ENCODE data around the gene ZBTB39. TPM values are rescaled to one million over a fixed set of nuclear protein-coding genes. Genes with fewer than 3 reads are reported as not detected.
"Not testable (repeated sequence)": the region's sequence is repeated elsewhere in the genome, so short reads cannot be mapped to it uniquely, and the experiment has no call there.

The ZBTB39 gene
- 1 to 10 TPM; 6.5 to 6.8 TPM for total RNA-seq
- 1 to 10 TPM; 1.5 to 2.1 TPM for polyA plus RNA-seq
- long read RNA-seq, donor 1, full-length matches to known transcripts: 39 of 46 reads
- long read RNA-seq, donor 1, partial matches to known transcripts: 0 of 46 reads
- long read RNA-seq, donor 1, other reads (novel, unspliced or antisense): 7 of 46 reads
- long read RNA-seq, donor 2, full-length matches to known transcripts: 1 of 2 reads
- long read RNA-seq, donor 2, partial matches to known transcripts: 0 of 2 reads
- long read RNA-seq, donor 2, other reads (novel, unspliced or antisense): 1 of 2 reads

DNA sequence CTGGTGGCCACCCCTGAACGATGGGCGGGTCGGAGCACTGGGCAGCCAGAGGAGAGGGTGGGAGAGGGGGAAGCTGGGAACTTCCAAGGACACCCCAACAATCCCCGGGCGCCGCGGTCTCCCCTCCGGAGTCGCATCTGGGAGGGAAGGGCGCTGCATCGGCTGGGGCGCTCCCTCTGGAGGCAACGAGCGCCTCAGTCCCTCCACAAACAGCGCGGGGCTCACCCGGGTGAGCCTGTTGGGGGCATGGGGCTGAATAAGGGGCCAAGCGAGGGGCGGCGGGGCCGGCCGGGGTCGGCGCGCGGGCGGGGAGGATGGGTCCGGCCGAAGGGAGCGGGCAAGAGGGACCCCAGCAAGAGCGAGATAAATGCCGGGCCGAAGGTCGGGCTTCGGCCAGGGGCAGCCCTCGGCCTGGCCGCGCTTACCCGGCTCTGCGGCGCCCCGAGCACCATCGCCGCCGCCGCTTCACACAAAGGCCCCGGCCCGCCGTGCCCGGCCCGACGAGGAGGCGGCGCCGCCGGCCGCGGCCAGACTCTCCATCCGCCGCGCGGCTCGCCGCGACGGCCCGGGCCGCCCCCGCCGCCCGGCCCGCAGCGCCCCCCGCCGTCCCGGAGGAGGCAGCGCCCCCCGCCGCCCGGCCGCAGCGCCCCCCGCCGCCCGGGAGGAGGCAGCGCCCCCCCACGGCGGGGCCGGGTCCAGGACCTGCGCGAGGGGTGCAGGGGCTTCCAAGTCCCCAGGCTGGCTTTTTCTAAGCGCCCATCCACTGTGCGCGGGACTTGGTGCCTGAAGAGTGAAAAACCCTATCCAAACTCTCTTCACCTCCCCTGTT is at the start of gene ZBTB39:
Gene ZBTB39 (minus strand): TSS at position 567 of the 829 bp plus-strand sequence. CDS start 1,629 bp downstream, outside the sequence.
- WGBS, 2 donors: 0 to 1% methylated on average over 56 to 94 of the region's 94 CpGs
- H3K9me3 ChIP-seq (ENCODE audit: control insufficient read depth, low read length): no peaks in the 10 kb centered on the region

GRCh38 chr12:57055824-57056223 is 49.5 kb upstream of the ZBTB39 start:
- H3K4me3 ChIP-seq (ENCODE audit: low read length in 2 of 2): no peak overlapping the region
- no peak for ATAC-seq (ENCODE audit: low FRiP score)
- intact Hi-C loops (cut with DNase I): no loop called here
- no peak overlapping the region for H3K27ac ChIP-seq (ENCODE audit: low read depth in 1 of 2, low read length in 2 of 2)
- no peak for DNase-seq
- no peaks in the 10 kb centered on the region for H3K4me1 ChIP-seq (ENCODE audit: control insufficient read depth in 1 of 2, insufficient read depth in 2 of 2, low read length in 2 of 2)
- no peaks in the 10 kb centered on the region for H3K27me3 ChIP-seq (ENCODE audit: control insufficient read depth in 1 of 2, insufficient read depth in 2 of 2, low read length in 1 of 2)
- WGBS, 2 donors: 54 to 58% methylated on average over 3 of the region's 3 CpGs
- peaks cover 9 to 10% of the 10 kb centered on the region in 2 donors for H3K36me3 ChIP-seq (ENCODE audit: control insufficient read depth in 1 of 2, insufficient read depth in 2 of 2, low read length in 1 of 2)
- no peaks in the 10 kb centered on the region for H3K9me3 ChIP-seq (ENCODE audit: control insufficient read depth, low read length)

More for the DNA sequence above, at the start of gene ZBTB39:
- Histone ChIP-seq H3K27me3 (ENCODE audit: control insufficient read depth in 1 of 2, insufficient read depth in 2 of 2, low read length in 1 of 2) (no peaks in the 10 kb centered on the region), H3K36me3 (ENCODE audit: control insufficient read depth in 1 of 2, insufficient read depth in 2 of 2, low read length in 1 of 2) (peaks cover 0 to 3% of the 10 kb centered on the region in 2 donors), H3K27ac (ENCODE audit: low read depth in 1 of 2, low read length in 2 of 2) (peak within 1 kb of the TSS in 1 of 2 donors; percentile 8), H3K4me1 (ENCODE audit: control insufficient read depth in 1 of 2, insufficient read depth in 2 of 2, low read length in 2 of 2) (no peaks in the 10 kb centered on the region), H3K4me3 (ENCODE audit: low read length in 2 of 2) (peak within 1 kb of the TSS; percentile 83 to 96)
- intact Hi-C loops (cut with DNase I): loop anchor here in 1 of 2 donors (5.0 kb wide), 2 partner anchors 56 to 106 kb away; partner anchors contain the start of gene STAT6
- ATAC-seq (ENCODE audit: low FRiP score) (peak; percentile 80), DNase-seq (peak; percentile 62 to 86)

GRCh38 chr12:57053901-57054300 is 47.6 kb upstream of the ZBTB39 start:
- H3K36me3 ChIP-seq (ENCODE audit: control insufficient read depth in 1 of 2, insufficient read depth in 2 of 2, low read length in 1 of 2); H3K27ac ChIP-seq (ENCODE audit: low read depth in 1 of 2, low read length in 2 of 2); H3K4me1 ChIP-seq (ENCODE audit: control insufficient read depth in 1 of 2, insufficient read depth in 2 of 2, low read length in 2 of 2); DNase-seq; H3K9me3 ChIP-seq (ENCODE audit: control insufficient read depth, low read length); H3K4me3 ChIP-seq (ENCODE audit: low read length in 2 of 2); intact Hi-C loops (cut with DNase I); H3K27me3 ChIP-seq (ENCODE audit: control insufficient read depth in 1 of 2, insufficient read depth in 2 of 2, low read length in 1 of 2); ATAC-seq (ENCODE audit: low FRiP score): not testable (repeated sequence)
- 92 to 97% methylated on average over 4 of the region's 4 CpGs for WGBS, 2 donors

GRCh38 chr12:57053146-57053545 is 46.8 kb upstream of the ZBTB39 start:
- intact Hi-C loops (cut with DNase I); DNase-seq; H3K27me3 ChIP-seq (ENCODE audit: control insufficient read depth in 1 of 2, insufficient read depth in 2 of 2, low read length in 1 of 2); H3K4me1 ChIP-seq (ENCODE audit: control insufficient read depth in 1 of 2, insufficient read depth in 2 of 2, low read length in 2 of 2); ATAC-seq (ENCODE audit: low FRiP score); H3K4me3 ChIP-seq (ENCODE audit: low read length in 2 of 2); H3K36me3 ChIP-seq (ENCODE audit: control insufficient read depth in 1 of 2, insufficient read depth in 2 of 2, low read length in 1 of 2); H3K9me3 ChIP-seq (ENCODE audit: control insufficient read depth, low read length); H3K27ac ChIP-seq (ENCODE audit: low read depth in 1 of 2, low read length in 2 of 2): not testable (repeated sequence)
- 93 to 96% methylated on average over 4 of the region's 4 CpGs for WGBS, 2 donors

DNA sequence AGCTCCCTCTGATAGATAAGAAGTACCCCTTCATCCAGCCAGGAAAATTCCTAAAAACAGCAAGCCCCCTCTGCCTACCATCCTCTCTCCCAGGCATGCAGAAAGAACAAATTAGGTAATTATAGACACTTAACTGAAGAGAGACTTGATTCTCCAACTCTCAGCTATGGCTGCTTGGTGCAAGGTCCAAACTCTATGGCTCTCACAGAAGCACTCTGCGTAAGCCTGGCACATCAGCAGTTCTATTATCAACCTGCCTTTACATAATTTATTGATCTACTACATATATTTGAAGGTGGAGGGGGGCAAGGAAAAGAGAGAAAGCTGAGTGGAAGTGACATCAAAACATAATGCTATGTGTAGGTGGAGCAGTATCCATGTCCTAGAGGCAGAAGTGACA is 44.7 kb upstream of the ZBTB39 start:
- no peak overlapping the region for H3K27ac ChIP-seq (ENCODE audit: low read depth in 1 of 2, low read length in 2 of 2)
- H3K27me3 ChIP-seq (ENCODE audit: control insufficient read depth in 1 of 2, insufficient read depth in 2 of 2, low read length in 1 of 2): no peaks in the 10 kb centered on the region
- DNase-seq: no peak
- intact Hi-C loops (cut with DNase I): no loop called here
- H3K9me3 ChIP-seq (ENCODE audit: control insufficient read depth, low read length): no peaks in the 10 kb centered on the region
- no peaks in the 10 kb centered on the region for H3K36me3 ChIP-seq (ENCODE audit: control insufficient read depth in 1 of 2, insufficient read depth in 2 of 2, low read length in 1 of 2)
- 82 to 89% methylated on average over 1 of the region's 1 CpG for WGBS, 2 donors
- H3K4me3 ChIP-seq (ENCODE audit: low read length in 2 of 2): no peak overlapping the region
- H3K4me1 ChIP-seq (ENCODE audit: control insufficient read depth in 1 of 2, insufficient read depth in 2 of 2, low read length in 2 of 2): no peaks in the 10 kb centered on the region
- no peak for ATAC-seq (ENCODE audit: low FRiP score)

GRCh38 chr12:57049890-57050289 is 43.5 kb upstream of the ZBTB39 start, which contains the start of gene MYO1A:
Gene MYO1A, minus strand, starts transcription at chr12:57050129. Its CDS starts 1,806 bp downstream, at chr12:57048323.
- no peak for ATAC-seq (ENCODE audit: low FRiP score)
- no peaks in the 10 kb centered on the region for H3K27me3 ChIP-seq (ENCODE audit: control insufficient read depth in 1 of 2, insufficient read depth in 2 of 2, low read length in 1 of 2)

GRCh38 chr12:57049119-57049446 is 42.7 kb upstream of the ZBTB39 start:
- Histone ChIP-seq H3K36me3 (ENCODE audit: control insufficient read depth in 1 of 2, insufficient read depth in 2 of 2, low read length in 1 of 2) (no peaks in the 10 kb centered on the region), H3K27me3 (ENCODE audit: control insufficient read depth in 1 of 2, insufficient read depth in 2 of 2, low read length in 1 of 2) (no peaks in the 10 kb centered on the region), H3K4me1 (ENCODE audit: control insufficient read depth in 1 of 2, insufficient read depth in 2 of 2, low read length in 2 of 2) (no peaks in the 10 kb centered on the region), H3K9me3 (ENCODE audit: control insufficient read depth, low read length) (no peaks in the 10 kb centered on the region), H3K4me3 (ENCODE audit: low read length in 2 of 2) (no peak overlapping the region), H3K27ac (ENCODE audit: low read depth in 1 of 2, low read length in 2 of 2) (no peak overlapping the region)
- intact Hi-C loops (cut with DNase I): no loop called here
- ATAC-seq (ENCODE audit: low FRiP score) (no peak), DNase-seq (no peak)
- WGBS, 2 donors: 85 to 86% methylated on average over 4 of the region's 4 CpGs

More at GRCh38 chr12:57049890-57050289, 43.5 kb upstream of the ZBTB39 start, which contains the start of gene MYO1A:
- DNase-seq: no peak
- no peaks in the 10 kb centered on the region for H3K9me3 ChIP-seq (ENCODE audit: control insufficient read depth, low read length)
- intact Hi-C loops (cut with DNase I): no loop called here
- WGBS, 2 donors: 28 to 29% methylated on average over 2 of the region's 2 CpGs
- no peak within 1 kb of the TSS for H3K4me3 ChIP-seq (ENCODE audit: low read length in 2 of 2)
- H3K4me1 ChIP-seq (ENCODE audit: control insufficient read depth in 1 of 2, insufficient read depth in 2 of 2, low read length in 2 of 2): no peaks in the 10 kb centered on the region
- no peak within 1 kb of the TSS for H3K27ac ChIP-seq (ENCODE audit: low read depth in 1 of 2, low read length in 2 of 2)
- no peaks in the 10 kb centered on the region for H3K36me3 ChIP-seq (ENCODE audit: control insufficient read depth in 1 of 2, insufficient read depth in 2 of 2, low read length in 1 of 2)

- ATAC-seq (ENCODE audit: low FRiP score): no peak
- intact Hi-C loops (cut with DNase I): no loop called here
- no peak overlapping the region for H3K4me3 ChIP-seq (ENCODE audit: low read length in 2 of 2)
- no peaks in the 10 kb centered on the region for H3K27me3 ChIP-seq (ENCODE audit: control insufficient read depth in 1 of 2, insufficient read depth in 2 of 2, low read length in 1 of 2)
- no peaks in the 10 kb centered on the region for H3K9me3 ChIP-seq (ENCODE audit: control insufficient read depth, low read length)
- H3K4me1 ChIP-seq (ENCODE audit: control insufficient read depth in 1 of 2, insufficient read depth in 2 of 2, low read length in 2 of 2): no peaks in the 10 kb centered on the region
- no peak overlapping the region for H3K27ac ChIP-seq (ENCODE audit: low read depth in 1 of 2, low read length in 2 of 2)
- 75 to 88% methylated on average over 1 of the region's 1 CpG for WGBS, 2 donors
- no peak for DNase-seq
- no peaks in the 10 kb centered on the region for H3K36me3 ChIP-seq (ENCODE audit: control insufficient read depth in 1 of 2, insufficient read depth in 2 of 2, low read length in 1 of 2)
Measured at GRCh38 chr12:57048423-57049118, 42.2 kb upstream of the ZBTB39 start.
